NCI-H345 treated with DMSO at 0.1 percent for 48 hours (cell line): ENCODE measurements around the gene MAP3K7.

Source experiments
- DNase-seq: peaks from one replicate; lab custom pipeline; 2025; ENCODE audit not compliant: unreplicated experiment; lab: John Stamatoyannopoulos, UW

The MAP3K7 gene

DNA sequence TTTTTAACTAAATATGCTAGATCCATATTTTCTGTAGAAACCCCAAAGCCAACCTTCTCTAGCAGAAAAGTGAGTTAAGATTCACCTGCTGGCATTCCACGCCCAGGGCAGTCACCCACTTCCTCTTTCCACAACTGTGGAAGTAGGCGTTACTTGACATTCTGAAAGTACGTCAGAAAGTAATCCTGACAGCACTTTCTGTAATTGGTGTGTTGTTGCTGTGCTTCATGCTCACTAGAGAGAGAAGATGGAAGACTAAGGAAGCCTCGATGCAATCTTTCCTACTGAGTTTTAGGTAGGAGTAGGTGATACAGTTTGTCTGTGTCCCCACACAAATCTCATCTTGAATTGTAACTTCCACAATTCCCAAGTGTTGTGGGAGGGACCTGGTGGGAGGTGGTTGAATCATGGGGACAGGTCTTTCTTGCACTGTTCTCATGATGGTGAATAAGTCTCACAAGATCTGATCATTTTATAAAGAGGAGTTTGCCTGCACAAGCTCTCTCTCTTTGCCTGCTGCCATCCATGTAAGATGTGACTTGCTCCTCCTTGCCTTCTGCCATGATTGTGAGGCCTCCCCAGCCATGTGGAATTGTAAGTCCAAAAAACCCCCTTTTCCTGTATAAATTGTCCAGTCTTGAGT, 101.1 kb downstream of the MAP3K7 start:
- no peak for DNase-seq

- DNase-seq = no peak
These were observed 102.0 kb downstream of the MAP3K7 start for GRCh38 chr6:90484903-90485302.

DNA sequence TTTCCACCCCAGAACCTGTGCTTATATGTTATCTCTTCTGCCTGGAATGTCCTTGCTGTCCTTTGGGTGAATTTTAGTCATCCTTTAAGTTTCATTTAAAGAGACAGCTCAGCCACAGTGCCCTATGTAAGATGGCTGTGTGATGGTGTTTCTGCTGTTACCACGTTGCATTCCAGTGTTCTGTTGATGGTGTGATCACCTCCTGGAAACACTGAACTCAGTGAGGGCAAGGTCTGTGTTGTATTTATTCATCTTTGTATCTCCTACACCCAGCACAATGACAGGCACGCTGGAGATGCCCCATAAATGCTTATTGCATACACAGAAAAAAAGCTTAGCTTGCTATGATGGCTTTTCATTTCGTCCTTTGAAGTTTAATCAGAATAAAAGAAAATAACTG, 102.5 kb downstream of the MAP3K7 start:
- no peak for DNase-seq

GRCh38 chr6:90483956-90484355, 102.9 kb downstream of the MAP3K7 start:
- DNase-seq = no peak

GRCh38 chr6:90483116-90483839, 103.6 kb downstream of the MAP3K7 start:
- DNase-seq = no peak

GRCh38 chr6:90480666-90481065, 106.2 kb downstream of the MAP3K7 start:
- no peak for DNase-seq

DNA sequence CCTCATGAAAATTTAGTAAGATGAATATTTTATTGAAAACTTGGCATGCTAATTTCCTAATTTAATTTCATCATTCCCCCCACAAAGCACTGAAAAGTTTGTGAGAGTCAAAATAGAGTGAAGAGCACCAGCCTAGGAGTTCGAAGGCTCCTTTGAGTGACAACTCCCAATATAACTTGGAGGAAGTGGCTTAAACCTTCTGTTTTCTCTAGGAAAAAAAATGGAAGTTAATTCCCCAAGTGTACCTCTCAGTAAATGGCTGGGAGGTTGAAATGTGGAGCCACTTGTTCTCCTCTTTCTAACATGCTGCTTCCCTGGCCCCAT, 107.3 kb downstream of the MAP3K7 start:
- no peak for DNase-seq

DNA sequence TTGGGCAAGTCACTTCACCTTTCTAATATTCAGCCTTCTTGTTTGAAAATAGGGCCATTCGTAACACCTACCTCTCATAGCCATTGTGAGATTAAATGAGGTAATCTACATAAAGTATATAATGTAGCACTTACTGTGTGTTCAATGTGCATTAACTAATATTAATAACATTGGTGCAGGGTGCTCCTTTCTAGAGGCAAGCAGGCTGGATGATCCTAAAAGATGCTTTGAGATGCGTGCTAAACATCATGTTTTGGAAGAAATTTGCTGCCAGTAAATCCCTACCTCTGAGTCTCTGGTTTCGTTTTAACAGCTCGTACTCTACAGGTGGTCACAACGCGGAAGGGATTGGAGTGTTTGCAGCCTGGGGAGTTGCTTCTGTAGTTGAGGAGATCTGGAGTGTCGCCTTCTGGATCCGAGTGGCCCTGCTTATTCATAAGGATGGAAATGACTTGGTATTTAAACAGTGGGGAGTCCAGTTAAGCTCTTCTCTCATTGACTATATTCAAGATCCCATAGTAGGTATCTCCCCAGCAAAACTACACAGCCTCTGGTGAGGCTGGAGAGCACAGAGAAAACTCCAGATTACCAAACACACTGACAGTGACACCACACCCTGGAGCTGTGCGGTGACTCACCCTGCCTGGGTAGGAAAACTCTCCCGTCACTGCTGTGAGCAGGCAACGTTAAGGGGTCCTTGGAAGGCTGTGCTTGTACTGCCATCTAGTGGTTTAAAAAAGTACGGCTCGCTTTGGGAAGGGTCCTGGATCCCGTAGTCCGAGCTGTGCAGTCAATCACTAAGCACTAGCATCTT, 107.9 kb downstream of the MAP3K7 start:
- DNase-seq = peak; percentile 95

- no peak for DNase-seq
These were observed 108.6 kb downstream of the MAP3K7 start for GRCh38 chr6:90478278-90478677.

DNA sequence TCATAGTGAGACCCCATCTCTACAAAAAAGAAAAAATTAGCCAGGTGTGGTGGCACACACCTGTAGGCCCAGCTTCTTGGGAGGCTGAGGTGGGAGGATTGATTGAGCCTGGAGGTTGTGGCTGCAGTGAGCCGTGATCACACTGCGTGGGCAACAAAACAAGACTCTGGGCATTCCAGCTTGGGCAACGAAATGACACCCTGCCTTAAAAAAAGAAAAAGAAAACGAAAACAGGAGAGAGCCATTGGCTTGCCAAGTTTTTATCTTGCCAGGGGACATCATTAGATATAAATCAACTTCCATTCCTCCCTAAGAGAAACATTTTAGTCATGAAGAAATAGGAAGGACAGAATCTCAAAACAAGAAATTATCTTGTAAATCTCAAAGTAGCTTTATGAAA, 109.5 kb downstream of the MAP3K7 start:
- DNase-seq = no peak

DNA sequence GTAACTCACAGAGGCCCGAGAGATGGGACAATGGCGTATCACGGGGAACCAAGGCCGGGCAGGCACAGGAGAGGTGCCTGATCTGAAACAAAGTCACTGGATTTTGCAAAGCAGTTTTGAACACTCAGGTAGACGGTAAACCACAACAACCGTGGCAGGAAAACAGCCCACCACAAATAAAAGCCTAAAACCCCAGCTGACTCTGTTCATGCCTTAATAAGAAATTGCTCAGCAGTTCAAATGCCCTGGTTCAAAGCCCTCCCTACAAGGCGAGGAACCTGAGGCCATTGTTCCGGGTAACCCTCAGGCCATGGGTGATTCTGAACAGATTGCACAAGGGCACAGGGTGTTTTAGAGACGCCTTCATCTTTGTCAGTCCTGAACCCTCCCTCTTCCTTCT, 114.2 kb downstream of the MAP3K7 start:
- no peak for DNase-seq

- DNase-seq = no peak
These were observed 115.6 kb downstream of the MAP3K7 start for GRCh38 chr6:90471263-90471662.

- no peak for DNase-seq
These were observed 117.0 kb downstream of the MAP3K7 start for GRCh38 chr6:90469906-90470305.

DNA sequence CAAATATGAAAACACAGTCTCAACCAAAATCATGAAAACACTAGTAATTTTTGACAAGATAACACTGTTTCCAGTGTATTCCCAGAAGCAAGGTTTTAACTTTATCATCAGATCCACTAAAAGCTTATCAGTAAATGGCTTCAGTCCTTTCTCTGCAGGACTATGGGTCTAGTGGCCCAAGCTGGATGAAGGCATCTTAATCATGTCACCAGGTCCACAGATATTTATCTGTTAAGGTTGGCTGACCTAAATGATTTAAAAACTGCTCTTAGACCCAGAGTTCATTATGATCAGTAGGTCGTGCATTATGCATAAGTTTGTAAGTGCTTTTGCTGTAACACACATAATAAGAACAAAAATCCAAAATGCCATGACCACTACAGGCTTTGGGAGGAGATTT, 118.0 kb downstream of the MAP3K7 start:
- DNase-seq = no peak

GRCh38 chr6:90468080-90468479, 118.8 kb downstream of the MAP3K7 start:
- DNase-seq = no peak

GRCh38 chr6:90467546-90467945, 119.3 kb downstream of the MAP3K7 start:
- DNase-seq = no peak

DNA sequence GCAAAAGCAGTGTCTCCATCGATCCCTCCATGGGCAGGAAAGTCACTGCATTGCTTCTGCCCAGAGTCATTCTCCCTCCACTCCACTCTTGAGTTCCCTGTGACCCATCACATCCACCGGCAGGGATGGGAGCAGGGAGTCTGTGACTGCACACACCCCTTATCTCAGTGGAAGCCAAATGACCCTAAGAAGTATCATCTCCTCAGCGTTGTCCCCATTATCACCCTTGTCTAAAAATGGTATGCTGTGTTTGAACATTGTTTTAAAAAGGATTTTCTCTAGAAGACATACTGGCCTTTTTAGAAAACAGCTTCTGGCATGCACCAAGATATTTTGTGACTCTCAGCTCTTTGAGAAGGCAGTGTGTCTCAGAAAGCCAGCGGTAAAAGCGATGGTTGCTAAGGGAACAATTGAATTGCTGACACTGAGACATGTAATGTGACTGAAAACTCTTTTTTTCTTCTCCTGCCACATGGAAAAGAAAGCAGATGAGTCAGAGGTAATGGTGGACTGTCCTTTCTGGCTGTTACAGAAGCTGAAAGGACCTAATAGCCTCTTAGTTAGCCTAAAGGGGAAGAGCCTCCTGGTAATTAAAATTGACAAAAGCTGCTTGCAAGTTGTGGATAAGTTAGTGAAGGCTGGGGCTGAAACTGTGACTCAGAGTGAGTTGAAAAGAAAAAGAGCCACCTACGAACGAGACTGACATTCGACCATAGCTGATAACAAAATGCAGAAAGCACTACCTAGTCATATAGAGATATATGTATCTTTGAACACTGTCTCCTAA, 120.5 kb downstream of the MAP3K7 start:
- DNase-seq = no peak

DNA sequence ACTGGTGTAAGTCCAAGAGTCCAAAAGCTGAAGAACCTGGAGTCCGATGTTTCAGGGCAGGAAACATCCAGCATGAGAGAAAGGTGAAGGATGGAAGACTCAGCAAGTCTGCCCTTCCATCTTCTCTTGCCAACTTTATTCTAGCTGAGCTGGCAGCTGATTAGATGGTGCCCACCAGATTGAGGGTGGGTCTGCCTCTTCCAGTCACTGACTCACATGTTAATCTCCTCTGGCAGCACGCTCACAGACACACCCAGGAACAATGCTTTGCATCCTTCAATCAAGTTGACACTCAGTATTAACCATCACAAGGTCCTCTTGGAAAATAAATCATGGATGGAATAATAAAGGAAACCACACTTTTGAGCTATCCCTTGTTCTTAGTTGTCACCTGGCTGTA, 121.2 kb downstream of the MAP3K7 start:
- DNase-seq = no peak

- DNase-seq = no peak
These were observed 122.4 kb downstream of the MAP3K7 start for GRCh38 chr6:90464507-90464906.

- DNase-seq = no peak
These were observed 123.0 kb downstream of the MAP3K7 start for GRCh38 chr6:90463874-90464273.
